K562 (cell line): ENCODE data around the gene DUSP10. TPM values are rescaled to one million over a fixed set of nuclear protein-coding genes. Genes with fewer than 3 reads are reported as not detected.

Experiments used
- ARNT ChIP-seq, 2 experiments: fragments of 450-650 bp; IDR thresholded peaks; 2 replicates each; pipeline ENCODE4 v1.6.1; 2016; ENCODE audit warnings: mild to moderate bottlenecking in 1 of 2
- CBX3 ChIP-seq, 2 experiments: IDR thresholded peaks; 1 replicate in 1 of 2; 2 replicates in 1 of 2; pipeline ENCODE4 v1.6.1; 2012; ENCODE audit warnings: inconsistent platforms in 2 of 2, low read length in 2 of 2, borderline replicate concordance in 1 of 2, control low read depth in 1 of 2
- CREB1 ChIP-seq, 2 experiments: sonication (generic) in 1 of 2; formaldehyde crosslinking in 1 of 2; IDR thresholded peaks; 2 replicates each; pipeline versions ENCODE4 v1.6.1 to v1.8.0; 2012 to 2022; ENCODE audit warnings: inconsistent platforms in 1 of 2, mild to moderate bottlenecking in 1 of 2, missing genetic modification reagents in 1 of 2, moderate library complexity in 1 of 2
- CXXC5 ChIP-seq: fragments of 250-450 bp; sonication (Bioruptor Pico); IDR thresholded peaks from 2 replicates; pipeline ENCODE4 v1.8.0; 2022; ENCODE audit warnings: inconsistent platforms, mild to moderate bottlenecking, moderate library complexity
- E4F1 ChIP-seq: fragments of 250-450 bp; sonication (Bioruptor Pico); IDR thresholded peaks from 2 replicates; pipeline ENCODE4 v1.5.0; 2021; ENCODE audit warnings: mild to moderate bottlenecking, borderline replicate concordance
- EP400 ChIP-seq: fragments of 450-650 bp; IDR thresholded peaks from 2 replicates; pipeline ENCODE4 v1.6.1; 2017; ENCODE audit warnings: antibody characterized with exemption, mild to moderate bottlenecking, moderate library complexity
- ERF ChIP-seq: fragments of 450-650 bp; formaldehyde crosslinking; IDR thresholded peaks from 2 replicates; pipeline ENCODE4 v1.4.0; 2020; ENCODE audit warnings: mild to moderate bottlenecking, mixed read lengths
- FOXK2 ChIP-seq, 2 experiments: fragments of 450-650 bp; IDR thresholded peaks in 1 of 2; conservative IDR thresholded peaks in 1 of 2; 2 replicates each; pipeline ENCODE4 v1.6.1; 2016; ENCODE audit warnings: low read depth in 2 of 2, mild to moderate bottlenecking in 1 of 2
- FOXM1 ChIP-seq, 2 experiments: fragments of 450-650 bp in 1 of 2; sonication (generic) in 1 of 2; formaldehyde crosslinking in 1 of 2; IDR thresholded peaks; 2 replicates each; pipeline versions ENCODE4 v1.6.1 to v1.9.0; 2017 to 2022; ENCODE audit warnings: low read depth in 2 of 2, mild to moderate bottlenecking in 2 of 2, missing genetic modification reagents in 1 of 2, moderate library complexity in 1 of 2
- HDAC1 ChIP-seq, 2 experiments: fragments of 450-650 bp; IDR thresholded peaks; 2 replicates each; pipeline ENCODE4 v1.6.1; 2016 to 2017; ENCODE audit warnings: inconsistent platforms in 1 of 2, mild to moderate bottlenecking in 1 of 2, moderate library complexity in 1 of 2
- HDAC2 ChIP-seq: fragments of 450-650 bp; IDR thresholded peaks from 2 replicates; pipeline ENCODE4 v1.6.1; 2016; ENCODE audit warnings: mild to moderate bottlenecking
- KLF16 ChIP-seq: IDR thresholded peaks from 2 replicates; pipeline ENCODE4 v1.6.1; 2016; ENCODE audit warnings: antibody characterized with exemption
- MBD2 ChIP-seq: sonication (generic); IDR thresholded peaks from 2 replicates; pipeline ENCODE4 v1.6.1; 2016; ENCODE audit warnings: low read depth, borderline replicate concordance
- MEF2A ChIP-seq: IDR thresholded peaks from 2 replicates; pipeline ENCODE4 v1.6.1; 2011; ENCODE audit warnings: low read depth, mild to moderate bottlenecking, low read length, moderate library complexity; ENCODE audit not compliant: control insufficient read depth
- MXI1 ChIP-seq: IDR thresholded peaks from 2 replicates; pipeline ENCODE4 v1.6.1; 2011; ENCODE audit warnings: low read depth, mild to moderate bottlenecking, improper control_type of control experiment, low read length
- SMARCE1 ChIP-seq: fragments of 450-650 bp; IDR thresholded peaks from 2 replicates; pipeline ENCODE4 v1.7.1; 2016; ENCODE audit warnings: mild to moderate bottlenecking
- STAT5A ChIP-seq: IDR thresholded peaks from 2 replicates; pipeline ENCODE4 v1.6.1; 2012; ENCODE audit warnings: low read length, inconsistent platforms, borderline replicate concordance
- TRIM24 ChIP-seq, 2 experiments: fragments of 450-650 bp; IDR thresholded peaks; 2 replicates each; pipeline ENCODE4 v1.6.1; 2016
- ZEB2 ChIP-seq: fragments of 450-650 bp; IDR thresholded peaks from 2 replicates; pipeline ENCODE4 v1.6.1; 2016
- ZNF274 ChIP-seq: IDR thresholded peaks from 2 replicates; pipeline ENCODE4 v1.6.1; 2011; ENCODE audit warnings: low read depth, mild to moderate bottlenecking, low read length, moderate library complexity, borderline replicate concordance
- ZNF766 ChIP-seq: fragments of 200-800 bp; sonication (Bioruptor generic); conservative IDR thresholded peaks from 2 replicates; pipeline ENCODE4 v1.6.1; 2016; ENCODE audit warnings: missing genetic modification characterization, missing compliant biosample characterization
- ZNF79 ChIP-seq: fragments of 250-450 bp; sonication (Bioruptor Pico); IDR thresholded peaks from 2 replicates; pipeline ENCODE4 v1.4.0; 2020; ENCODE audit warnings: low read depth, mild to moderate bottlenecking, moderate library complexity
- polyA plus RNA-seq, 8 experiments: library from polyadenylated mRNA; depleted of rRNA in 4 of 8; stranded (reverse) in 5 of 8; unstranded in 3 of 8; fragments of >200 nt; fragmentation: Nextera tagmentation in 2 of 8; fragmentation: Illumina TruSeq in 1 of 8; extraction: Ambion mirVana in 2 of 8; extraction: Trizol in 1 of 8; gene quantifications; 2 replicates each; pipeline versions ENCODE4 v1.2.1 to v1.2.3, GENCODE V29; 2011 to 2014; ENCODE audit warnings: inconsistent platforms in 1 of 8, missing spikeins in 1 of 8
- total RNA-seq, 7 experiments: library from RNA; depleted of rRNA in 6 of 7; stranded (reverse); fragments of >200 nt in 6 of 7; fragmentation: Illumina TruSeq in 2 of 7; extraction: Trizol in 2 of 7; gene quantifications; 2 replicates each; pipeline versions ENCODE4 v1.2.1 to v1.2.3, GENCODE V29; 2011 to 2021; ENCODE audit warnings: low replicate concordance in 1 of 7
- TF ChIP-seq, protein P1 (sequence below), 2 experiments: fragments of 450-650 bp in 1 of 2; sonication (generic) in 1 of 2; formaldehyde crosslinking in 1 of 2; IDR thresholded peaks in 1 of 2; conservative IDR thresholded peaks in 1 of 2; 2 replicates each; pipeline versions ENCODE4 v1.6.1 to v1.8.1; 2016 to 2023; ENCODE audit warnings: mild to moderate bottlenecking in 2 of 2, moderate library complexity in 2 of 2, inconsistent platforms in 1 of 2, missing genetic modification reagents in 1 of 2
- TF ChIP-seq, protein P2 (sequence below): fragments of 450-650 bp; IDR thresholded peaks from 2 replicates; pipeline ENCODE4 v1.6.1; 2016

Gene DUSP10
- total and polyA plus RNA-seq, 9 of the 15 experiments (the other 6 are each of a cell fraction or from before 2014, with no cell fraction given), result 1.7 to 8.3 (median 6.1) TPM

- no peak for TF ChIP-seq ARNT (IDR thresholded peaks at IDR 0.05)
- peak; percentile 71 for TF ChIP-seq HDAC2
- TF ChIP-seq HDAC1 (IDR thresholded peaks at IDR 0.05), result peak in 1 of 2 experiments; percentile 57; a peak in 2 of 4 replicates
- no peak for TF ChIP-seq E4F1 (CRISPR knock-in tag)
- no peak for TF ChIP-seq MEF2A
- peak; percentile 1; the same call in 1 of the 2 replicates for TF ChIP-seq EP400
- 0 out of 2 replicates have a peak, but pooled peaks have one; percentile 28 for TF ChIP-seq ZNF79 (CRISPR knock-in tag)
- TF ChIP-seq ZEB2, result peak; percentile 32; the same call in 1 of the 2 replicates
- TF ChIP-seq ERF (CRISPR knock-in tag), result 0 out of 2 replicates have a peak, but pooled peaks have one; percentile 10
- TF ChIP-seq CBX3 (IDR thresholded peaks at IDR 0.05; ENCODE audit: borderline replicate concordance in 1 of 2, low read length in 2 of 2), result 0 out of 3 replicates have a peak, but pooled peaks of 1 of the 2 experiments have one; percentile 34
- TF ChIP-seq CXXC5, result peak; percentile 67
- TF ChIP-seq ZNF766 (CRISPR knock-in tag), result peak; percentile 73; the same call in 1 of the 2 replicates
- TF ChIP-seq CREB1 (IDR thresholded peaks at IDR 0.05), result no peak
- peak; percentile 41; the same call in 1 of the 2 replicates for TF ChIP-seq CREB1 (CRISPR knock-in tag; IDR thresholded peaks at IDR 0.05)
- TF ChIP-seq STAT5A, result peak; percentile 58; the same call in 1 of the 2 replicates
- peak; percentile 59 to 60; a peak in 1 of 4 replicates for TF ChIP-seq TRIM24 (IDR thresholded peaks at IDR 0.05)
- no peak for TF ChIP-seq FOXM1 (IDR thresholded peaks at IDR 0.05; ENCODE audit: low read depth)
- TF ChIP-seq FOXM1 (CRISPR knock-in tag; IDR thresholded peaks at IDR 0.05; ENCODE audit: low read depth), result no peak
- TF ChIP-seq, protein P1, sequence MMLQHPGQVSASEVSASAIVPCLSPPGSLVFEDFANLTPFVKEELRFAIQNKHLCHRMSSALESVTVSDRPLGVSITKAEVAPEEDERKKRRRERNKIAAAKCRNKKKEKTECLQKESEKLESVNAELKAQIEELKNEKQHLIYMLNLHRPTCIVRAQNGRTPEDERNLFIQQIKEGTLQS (IDR thresholded peaks at IDR 0.05), result peak; percentile 16; the same call in 1 of the 2 replicates
- TF ChIP-seq, protein P1 (CRISPR knock-in tag; conservative IDR thresholded peaks at IDR 0.05), result no peak
- TF ChIP-seq MXI1, result no peak
- peak; percentile 39; the same call in 1 of the 2 replicates for TF ChIP-seq SMARCE1
- TF ChIP-seq FOXK2 (conservative IDR thresholded peaks at IDR 0.05 in 1 of 2, IDR thresholded peaks at IDR 0.05 in 1 of 2; ENCODE audit: low read depth in 2 of 2), result peak; percentile 73 to 77
- peak; percentile 27; the same call in 1 of the 2 replicates for TF ChIP-seq MBD2
- no peak for TF ChIP-seq ZNF274
- TF ChIP-seq, protein P2, sequence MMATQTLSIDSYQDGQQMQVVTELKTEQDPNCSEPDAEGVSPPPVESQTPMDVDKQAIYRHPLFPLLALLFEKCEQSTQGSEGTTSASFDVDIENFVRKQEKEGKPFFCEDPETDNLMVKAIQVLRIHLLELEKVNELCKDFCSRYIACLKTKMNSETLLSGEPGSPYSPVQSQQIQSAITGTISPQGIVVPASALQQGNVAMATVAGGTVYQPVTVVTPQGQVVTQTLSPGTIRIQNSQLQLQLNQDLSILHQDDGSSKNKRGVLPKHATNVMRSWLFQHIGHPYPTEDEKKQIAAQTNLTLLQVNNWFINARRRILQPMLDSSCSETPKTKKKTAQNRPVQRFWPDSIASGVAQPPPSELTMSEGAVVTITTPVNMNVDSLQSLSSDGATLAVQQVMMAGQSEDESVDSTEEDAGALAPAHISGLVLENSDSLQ, result peak; percentile 95
- TF ChIP-seq KLF16, result peak; percentile 52; the same call in 1 of the 2 replicates
Measured at GRCh38 chr1:221716713-221717484, 25.0 kb downstream of the DUSP10 start (continued).
